ENCODE results near the gene CLN3. TPM values are rescaled to one million over a fixed set of nuclear protein-coding genes. Genes with fewer than 3 reads are reported as not detected.
"Not testable (repeated sequence)": the region's sequence is repeated elsewhere in the genome, so short reads cannot be mapped to it uniquely, and the experiment has no call there.

Gene CLN3
- total and polyA plus RNA-seq, 4 experiments from 2014 or later = 16.8 to 63.6 (median 47.9) TPM

GRCh38 chr16:28532940-28533647, 41.2 kb upstream of the CLN3 start:
- intact Hi-C loops (cut with micrococcal nuclease) = no loop called here
- Mint-ChIP-seq H3K27ac (peak overlapping the region in 6 of 7 donors; percentile 88 to 92 (median 89)), H3K9me3 (peaks cover 0 to 6% (median 0%) of the 10 kb centered on the region in 8 donors), H3K4me3 (peak overlapping the region in 5 of 8 donors; percentile 16 to 62 (median 46)), H3K27me3 (no peaks in the 10 kb centered on the region), H3K4me1 (peaks cover 29 to 55% (median 44%) of the 10 kb centered on the region in 4 donors), H3K36me3 (peaks cover 4 to 6% of the 10 kb centered on the region in 2 donors)
- no peaks in the 10 kb centered on the region for H3K27me3 ChIP-seq (ENCODE audit: insufficient read depth, low read length)
- H3K9me3 ChIP-seq (ENCODE audit: control insufficient read depth in 1 of 2, low read length in 2 of 2) = no peaks in the 10 kb centered on the region
- peaks cover 38% of the 10 kb centered on the region for H3K4me1 ChIP-seq (ENCODE audit: insufficient read depth, low read length)
- H3K4me3 ChIP-seq (ENCODE audit: low read length in 2 of 2) = peak overlapping the region in 1 of 2 donors; percentile 8
- no peak overlapping the region for H3K27ac ChIP-seq (ENCODE audit: low read depth, low read length)
- no peaks in the 10 kb centered on the region for H3K36me3 ChIP-seq (ENCODE audit: insufficient read depth, low read length)
- POLR2A ChIA-PET (ENCODE audit: partially characterized antibody) = interaction anchor here (1.3 to 3.6 kb wide), 8 partner anchors 10 to 40 kb away, joined by 3 to 122 read pairs (median 13); partner anchors contain the start of genes APOBR, CLN3 and SGF29
- no peak for DNase-seq
- CTCF ChIA-PET (ENCODE audit: partially characterized antibody) = interaction anchor here (2.0 kb wide), 1 partner anchor 22 kb away, joined by 7 read pairs; no protein-coding TSS in a partner anchor

GRCh38 chr16:28531777-28532744, 40.2 kb upstream of the CLN3 start:
- H3K27ac ChIP-seq (ENCODE audit: low read depth, low read length) = no peak overlapping the region
- H3K27ac Mint-ChIP-seq = peak overlapping the region in 5 of 7 donors; percentile 10 to 92 (median 86)

GRCh38 chr16:28529124-28529523, 37.2 kb upstream of the CLN3 start:
- Mint-ChIP-seq H3K4me1 (peaks cover 12 to 32% (median 23%) of the 10 kb centered on the region in 4 donors), H3K27ac (no peak overlapping the region), H3K27me3 (no peaks in the 10 kb centered on the region), H3K4me3 (no peak overlapping the region), H3K9me3 (no peaks in the 10 kb centered on the region), H3K36me3 (peaks cover 0 to under 1% of the 10 kb centered on the region in 2 donors)
- H3K36me3 ChIP-seq (ENCODE audit: insufficient read depth, low read length) = no peaks in the 10 kb centered on the region
- H3K4me3 ChIP-seq (ENCODE audit: low read length in 2 of 2) = no peak overlapping the region
- H3K9me3 ChIP-seq (ENCODE audit: control insufficient read depth in 1 of 2, low read length in 2 of 2) = no peaks in the 10 kb centered on the region
- no peak overlapping the region for H3K27ac ChIP-seq (ENCODE audit: low read depth, low read length)
- ChIA-PET CTCF (ENCODE audit: partially characterized antibody) (interaction anchor here (2.0 kb wide), 1 partner anchor 7 kb away, joined by 7 read pairs; no protein-coding TSS in a partner anchor), POLR2A (ENCODE audit: partially characterized antibody) (interaction anchor here (1.6 kb wide), 1 partner anchor 35 kb away, joined by 5 read pairs; the partner anchor contains the start of gene APOBR)
- no peak for DNase-seq
- H3K4me1 ChIP-seq (ENCODE audit: insufficient read depth, low read length) = peaks cover 28% of the 10 kb centered on the region
- no peaks in the 10 kb centered on the region for H3K27me3 ChIP-seq (ENCODE audit: insufficient read depth, low read length)
- intact Hi-C loops (cut with micrococcal nuclease) = no loop called here

More at GRCh38 chr16:28531777-28532744, 40.2 kb upstream of the CLN3 start:
- H3K27me3 Mint-ChIP-seq = no peaks in the 10 kb centered on the region
- H3K4me3 Mint-ChIP-seq = peak overlapping the region in 2 of 8 donors; percentile 5 to 50
- H3K27me3 ChIP-seq (ENCODE audit: insufficient read depth, low read length) = no peaks in the 10 kb centered on the region
- H3K4me1 Mint-ChIP-seq = peaks cover 25 to 45% (median 36%) of the 10 kb centered on the region in 4 donors
- H3K9me3 Mint-ChIP-seq = peaks cover 0 to 6% (median 0%) of the 10 kb centered on the region in 8 donors
- CTCF ChIA-PET (ENCODE audit: partially characterized antibody) = no interaction called here
- POLR2A ChIA-PET (ENCODE audit: partially characterized antibody) = interaction anchor here (0.8 to 3.6 kb wide), 5 partner anchors 9 to 39 kb away, joined by 3 to 122 read pairs (median 4); partner anchors contain the start of genes APOBR and CLN3
- peaks cover 38% of the 10 kb centered on the region for H3K4me1 ChIP-seq (ENCODE audit: insufficient read depth, low read length)
- no peaks in the 10 kb centered on the region for H3K9me3 ChIP-seq (ENCODE audit: control insufficient read depth in 1 of 2, low read length in 2 of 2)
- no peak for DNase-seq
- intact Hi-C loops (cut with micrococcal nuclease) = no loop called here
- H3K4me3 ChIP-seq (ENCODE audit: low read length in 2 of 2) = no peak overlapping the region
- no peaks in the 10 kb centered on the region for H3K36me3 ChIP-seq (ENCODE audit: insufficient read depth, low read length)
- peaks cover 4 to 6% of the 10 kb centered on the region in 2 donors for H3K36me3 Mint-ChIP-seq

GRCh38 chr16:28528463-28528867, 36.6 kb upstream of the CLN3 start:
- no peak for DNase-seq
- H3K9me3 ChIP-seq (ENCODE audit: control insufficient read depth in 1 of 2, low read length in 2 of 2) = no peaks in the 10 kb centered on the region
- Mint-ChIP-seq H3K4me3 (no peak overlapping the region), H3K9me3 (no peaks in the 10 kb centered on the region), H3K27me3 (no peaks in the 10 kb centered on the region), H3K27ac (no peak overlapping the region), H3K4me1 (peaks cover 8 to 25% (median 18%) of the 10 kb centered on the region in 4 donors), H3K36me3 (no peaks in the 10 kb centered on the region)
- no peak overlapping the region for H3K27ac ChIP-seq (ENCODE audit: low read depth, low read length)
- intact Hi-C loops (cut with micrococcal nuclease) = no loop called here
- POLR2A ChIA-PET (ENCODE audit: partially characterized antibody) = interaction anchor here (1.6 kb wide), 1 partner anchor 34 kb away, joined by 5 read pairs; the partner anchor contains the start of gene APOBR
- peaks cover 21% of the 10 kb centered on the region for H3K4me1 ChIP-seq (ENCODE audit: insufficient read depth, low read length)
- CTCF ChIA-PET (ENCODE audit: partially characterized antibody) = no interaction called here
- H3K27me3 ChIP-seq (ENCODE audit: insufficient read depth, low read length) = no peaks in the 10 kb centered on the region
- no peak overlapping the region for H3K4me3 ChIP-seq (ENCODE audit: low read length in 2 of 2)
- no peaks in the 10 kb centered on the region for H3K36me3 ChIP-seq (ENCODE audit: insufficient read depth, low read length)

GRCh38 chr16:28527985-28528384, 36.1 kb upstream of the CLN3 start:
- Mint-ChIP-seq H3K36me3 (no peaks in the 10 kb centered on the region), H3K27me3 (no peaks in the 10 kb centered on the region), H3K9me3 (no peaks in the 10 kb centered on the region), H3K4me3 (no peak overlapping the region), H3K27ac (no peak overlapping the region), H3K4me1 (peaks cover 7 to 20% (median 15%) of the 10 kb centered on the region in 4 donors)
- DNase-seq = no peak
- peaks cover 17% of the 10 kb centered on the region for H3K4me1 ChIP-seq (ENCODE audit: insufficient read depth, low read length)
- no peak overlapping the region for H3K27ac ChIP-seq (ENCODE audit: low read depth, low read length)
- no peak overlapping the region for H3K4me3 ChIP-seq (ENCODE audit: low read length in 2 of 2)
- ChIA-PET POLR2A (ENCODE audit: partially characterized antibody) (interaction anchor here (1.6 kb wide), 1 partner anchor 34 kb away, joined by 5 read pairs; the partner anchor contains the start of gene APOBR), CTCF (ENCODE audit: partially characterized antibody) (interaction anchor here (0.6 kb wide), 1 partner anchor 12 kb away, joined by 4 read pairs; no protein-coding TSS in a partner anchor)
- no peaks in the 10 kb centered on the region for H3K36me3 ChIP-seq (ENCODE audit: insufficient read depth, low read length)
- H3K27me3 ChIP-seq (ENCODE audit: insufficient read depth, low read length) = no peaks in the 10 kb centered on the region
- H3K9me3 ChIP-seq (ENCODE audit: control insufficient read depth in 1 of 2, low read length in 2 of 2) = no peaks in the 10 kb centered on the region
- intact Hi-C loops (cut with micrococcal nuclease) = no loop called here

GRCh38 chr16:28527100-28527785, 35.4 kb upstream of the CLN3 start:
- not testable (repeated sequence) for H3K27ac Mint-ChIP-seq

More at GRCh38 chr16:28527100-28527785, 35.4 kb upstream of the CLN3 start:
- CTCF ChIA-PET (ENCODE audit: partially characterized antibody) = interaction anchor here (0.6 kb wide), 1 partner anchor 11 kb away, joined by 4 read pairs; no protein-coding TSS in a partner anchor
- H3K4me3 ChIP-seq (ENCODE audit: low read length in 2 of 2); DNase-seq; intact Hi-C loops (cut with micrococcal nuclease); H3K27ac ChIP-seq (ENCODE audit: low read depth, low read length); H3K36me3 Mint-ChIP-seq; H3K4me1 ChIP-seq (ENCODE audit: insufficient read depth, low read length); H3K27me3 ChIP-seq (ENCODE audit: insufficient read depth, low read length); H3K36me3 ChIP-seq (ENCODE audit: insufficient read depth, low read length); H3K9me3 ChIP-seq (ENCODE audit: control insufficient read depth in 1 of 2, low read length in 2 of 2); H3K27me3 Mint-ChIP-seq; H3K9me3 Mint-ChIP-seq; H3K4me3 Mint-ChIP-seq: not testable (repeated sequence)
- H3K4me1 Mint-ChIP-seq = peaks cover 6 to 14% (median 10%) of the 10 kb centered on the region in 4 donors
- POLR2A ChIA-PET (ENCODE audit: partially characterized antibody) = interaction anchor here (1.6 kb wide), 1 partner anchor 33 kb away, joined by 5 read pairs; the partner anchor contains the start of gene APOBR

Measured in CD4-positive, alpha-beta memory T cell (primary cell).